Prostate gland (tissue), 2 donors: ENCODE data around the gene MAN2A2. TPM values are rescaled to one million over a fixed set of nuclear protein-coding genes. Genes with fewer than 3 reads are reported as not detected.

Experiments
- DNase-seq: peaks from one replicate; pipeline ENCODE4 v3.0.0-alpha.2; 2019; ENCODE audit warnings: low spot score
- H3K27ac ChIP-seq, 2 donors: fragments of 200-600 bp; sonication (generic); 2 replicates each; pipeline ENCODE4 v1.5.1; 2017 to 2019
- H3K27me3 ChIP-seq: fragments of 200-600 bp; sonication (generic); replicated peaks from 2 replicates; pipeline ENCODE4 v1.5.1; 2019; ENCODE audit not compliant: insufficient read depth
- H3K36me3 ChIP-seq, 2 donors: fragments of 200-600 bp; sonication (generic); 1 replicate in 1 of 2; 2 replicates in 1 of 2; pipeline versions ENCODE4 v1.5.1 to v1.8.1; 2017 to 2019
- H3K4me1 ChIP-seq: fragments of 200-600 bp; sonication (generic); replicated peaks from 2 replicates; pipeline ENCODE4 v1.5.1; 2019
- H3K4me3 ChIP-seq, 2 donors: fragments of 200-600 bp; sonication (generic); 2 replicates each; pipeline ENCODE4 v1.5.1; 2017 to 2019
- H3K9me3 ChIP-seq: fragments of 200-600 bp; sonication (generic); 2 replicates; pipeline ENCODE4 v1.5.1; 2017
- CTCF ChIP-seq, 4 experiments: fragments of 200-600 bp in 2 of 4; fragments of 450-650 bp in 2 of 4; sonication (generic) in 2 of 4; IDR thresholded peaks; 1 replicate in 3 of 4; 2 replicates in 1 of 4; pipeline ENCODE4 v1.5.1; 2016 to 2019; ENCODE audit warnings: antibody characterized with exemption in 4 of 4, mild to moderate bottlenecking in 2 of 4, moderate library complexity in 2 of 4
- POLR2A ChIP-seq: fragments of 450-650 bp; IDR thresholded peaks from one replicate; pipeline ENCODE4 v1.6.1; 2016; ENCODE audit warnings: antibody characterized with exemption, mild to moderate bottlenecking
- POLR2AphosphoS5 ChIP-seq: sonication (generic); formaldehyde crosslinking; IDR thresholded peaks from one replicate; pipeline ENCODE4 v1.6.1; 2017; ENCODE audit warnings: antibody characterized with exemption
- WGBS: methylation state at CpG from one replicate; pipeline ENCODE4 v1.1.5; 2018; 5-methylcytosine and 5-hydroxymethylcytosine counted together
- intact Hi-C: fragments of 100-400 bp; cut with DNase I; formaldehyde crosslinking; loops from one replicate; pipeline ENCODE4 v1.14.2; 2022
- total RNA-seq, 2 donors: library from RNA; depleted of rRNA; stranded (reverse); fragments of >200 nt; gene quantifications; one replicate each; pipeline ENCODE4 v1.1.0, GENCODE V29; 2016

MAN2A2 gene
- total RNA-seq, 2 donors from 2014 or later = 46.6 to 113 TPM

DNA sequence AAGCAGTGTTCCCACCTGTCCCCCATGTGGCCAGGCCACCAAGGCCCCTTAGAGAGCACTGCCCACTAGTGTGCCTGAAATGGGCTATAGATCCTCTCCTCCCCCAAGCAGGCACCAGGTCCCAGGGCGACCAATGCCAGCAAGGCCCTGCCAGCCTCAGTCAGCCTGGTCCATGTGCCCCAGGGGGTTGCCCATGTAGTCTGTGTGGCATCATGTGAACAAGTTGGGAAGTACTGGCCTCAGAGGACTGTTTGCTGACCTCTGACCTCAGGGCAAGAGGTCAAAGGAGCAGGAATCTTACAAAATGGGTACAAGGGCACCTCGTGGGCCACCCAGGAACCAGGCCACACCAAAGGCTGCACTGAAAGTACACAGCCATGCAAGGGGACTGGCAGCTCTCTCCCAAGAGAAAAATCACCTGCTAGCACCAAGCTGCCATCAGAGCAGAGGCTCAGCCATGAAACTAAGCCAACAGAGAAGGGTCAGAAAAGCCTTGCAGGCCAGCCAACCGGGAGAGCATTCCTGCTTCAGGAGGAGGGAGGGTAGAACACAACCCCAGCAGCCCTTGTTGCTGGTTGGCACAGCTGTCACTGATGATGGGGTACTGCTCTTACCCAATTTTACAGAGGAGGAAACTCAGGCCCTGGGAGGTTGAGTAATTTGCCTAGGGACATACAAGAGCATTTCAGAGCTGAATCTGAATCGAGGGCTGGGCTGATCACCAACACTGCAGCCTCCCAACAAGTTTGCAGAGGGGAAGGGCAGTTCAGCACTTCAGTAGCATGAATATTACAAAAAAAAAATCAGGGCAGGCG, 39.9 kb upstream of the MAN2A2 start:
- 66% methylated on average over 5 of the region's 5 CpGs for WGBS
- H3K36me3 ChIP-seq = no peaks in the 10 kb centered on the region
- H3K4me3 ChIP-seq = no peak overlapping the region
- intact Hi-C loops = no loop called here
- peak overlapping the region in 1 of 2 donors; percentile 48 for H3K27ac ChIP-seq
- TF ChIP-seq POLR2AphosphoS5 (peak; percentile 19), CTCF (IDR thresholded peaks at IDR 0.05) (no peak)
- H3K4me1 ChIP-seq = peaks cover 5% of the 10 kb centered on the region
- H3K9me3 ChIP-seq = no peaks in the 10 kb centered on the region
- no peaks in the 10 kb centered on the region for H3K27me3 ChIP-seq
- no peak for DNase-seq

DNA sequence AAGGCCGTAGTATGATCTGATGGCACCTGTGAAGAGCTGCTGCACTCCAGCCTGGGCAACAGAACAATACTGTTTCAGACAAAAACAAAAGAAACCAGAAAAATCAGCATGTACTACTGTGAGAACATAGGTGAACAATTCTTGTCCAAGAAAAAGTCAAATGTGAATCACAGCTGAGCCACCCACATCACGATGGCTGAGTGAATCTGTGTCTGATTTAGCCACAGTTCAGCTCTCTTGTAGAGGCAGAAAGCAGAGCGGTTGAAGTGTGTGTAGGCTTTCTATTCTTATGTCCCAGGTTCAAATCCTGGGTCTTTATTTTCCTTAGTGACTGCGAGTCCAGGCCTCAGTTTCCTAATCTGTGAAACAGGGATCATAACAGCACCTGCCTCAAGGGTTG, 39.1 kb upstream of the MAN2A2 start:
- intact Hi-C loops = no loop called here
- no peak for TF ChIP-seq POLR2AphosphoS5
- no peak for TF ChIP-seq POLR2A
- no peak for TF ChIP-seq CTCF (IDR thresholded peaks at IDR 0.05)

GRCh38 chr15:90864507-90864906, 38.6 kb upstream of the MAN2A2 start:
- no peak for DNase-seq
- Histone ChIP-seq H3K9me3 (no peaks in the 10 kb centered on the region), H3K4me1 (peaks cover 5% of the 10 kb centered on the region), H3K27ac (no peak overlapping the region), H3K27me3 (no peaks in the 10 kb centered on the region), H3K4me3 (no peak overlapping the region), H3K36me3 (no peaks in the 10 kb centered on the region)
- TF ChIP-seq CTCF (IDR thresholded peaks at IDR 0.05) (no peak), POLR2AphosphoS5 (no peak), POLR2A (no peak)
- intact Hi-C loops = no loop called here
- 89% methylated on average over 9 of the region's 10 CpGs for WGBS

More for the DNA sequence above, 39.1 kb upstream of the MAN2A2 start:
- Histone ChIP-seq H3K36me3 (no peaks in the 10 kb centered on the region), H3K9me3 (no peaks in the 10 kb centered on the region), H3K4me1 (peaks cover 5% of the 10 kb centered on the region), H3K27me3 (no peaks in the 10 kb centered on the region), H3K4me3 (no peak overlapping the region), H3K27ac (no peak overlapping the region)
- 94% methylated on average over 4 of the region's 4 CpGs for WGBS
- DNase-seq = no peak

DNA sequence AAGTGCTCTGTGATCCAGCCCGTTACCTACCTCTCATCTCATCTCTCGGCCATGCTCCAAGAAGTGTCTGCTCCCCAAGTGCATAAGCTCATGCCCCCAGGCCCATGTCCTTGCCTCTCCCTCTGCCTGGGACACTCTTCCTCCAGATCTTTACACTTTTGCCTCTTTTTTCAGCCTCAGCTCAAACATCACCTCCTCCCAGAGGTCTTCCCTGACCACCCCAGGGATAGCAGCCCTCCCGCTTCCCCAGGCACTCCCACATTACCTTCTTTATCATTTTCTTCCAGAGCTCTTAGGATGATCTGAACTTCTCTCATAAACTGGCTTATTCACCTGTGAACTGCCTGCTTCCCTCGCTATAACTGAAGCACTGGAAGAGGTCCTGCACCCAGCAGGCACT, 37.4 kb upstream of the MAN2A2 start:
- H3K9me3 ChIP-seq = no peaks in the 10 kb centered on the region
- TF ChIP-seq POLR2AphosphoS5 (no peak), POLR2A (no peak), CTCF (IDR thresholded peaks at IDR 0.05) (no peak)
- intact Hi-C loops = no loop called here
- no peaks in the 10 kb centered on the region for H3K27me3 ChIP-seq
- no peak overlapping the region for H3K4me3 ChIP-seq
- H3K4me1 ChIP-seq = no peaks in the 10 kb centered on the region
- DNase-seq = no peak
- H3K27ac ChIP-seq = peak overlapping the region in 1 of 2 donors; percentile 50
- no peaks in the 10 kb centered on the region for H3K36me3 ChIP-seq
- 88% methylated on average over 4 of the region's 4 CpGs for WGBS

- no peaks in the 10 kb centered on the region for H3K9me3 ChIP-seq
- DNase-seq = no peak
- no peaks in the 10 kb centered on the region for H3K27me3 ChIP-seq
- TF ChIP-seq POLR2AphosphoS5 (peak; percentile 40), POLR2A (no peak)
- WGBS = 42% methylated on average over 16 of the region's 16 CpGs
- H3K36me3 ChIP-seq = no peaks in the 10 kb centered on the region
- intact Hi-C loops = no loop called here
- H3K4me3 ChIP-seq = no peak overlapping the region
- peak overlapping the region; percentile 36 to 50 for H3K27ac ChIP-seq
- no peaks in the 10 kb centered on the region for H3K4me1 ChIP-seq
Measured at GRCh38 chr15:90866161-90866715, 36.9 kb upstream of the MAN2A2 start.
